Stimulated activated naive CD4-positive, alpha-beta T cell (primary cell): Measurements from ENCODE around the gene TSPYL2.

Experiments used
- DNase-seq, 6 experiments: peaks; one replicate each; lab custom pipeline; 2025; lab: John Stamatoyannopoulos, UW

TSPYL2 gene

GRCh38 chrX:53125506-53125905 is 43.3 kb downstream of the TSPYL2 start:
- DNase-seq: no peak

- no peak for DNase-seq
Observed at GRCh38 chrX:53126377-53126776, 44.2 kb downstream of the TSPYL2 start.

- no peak for DNase-seq
Observed at GRCh38 chrX:53128097-53128749, 46.1 kb downstream of the TSPYL2 start.

GRCh38 chrX:53133400-53133799 is 51.2 kb downstream of the TSPYL2 start:
- no peak for DNase-seq

- DNase-seq: no peak
Observed at GRCh38 chrX:53135581-53135980, 53.4 kb downstream of the TSPYL2 start.
